ENCODE results near the gene GABRA5.

DNA sequence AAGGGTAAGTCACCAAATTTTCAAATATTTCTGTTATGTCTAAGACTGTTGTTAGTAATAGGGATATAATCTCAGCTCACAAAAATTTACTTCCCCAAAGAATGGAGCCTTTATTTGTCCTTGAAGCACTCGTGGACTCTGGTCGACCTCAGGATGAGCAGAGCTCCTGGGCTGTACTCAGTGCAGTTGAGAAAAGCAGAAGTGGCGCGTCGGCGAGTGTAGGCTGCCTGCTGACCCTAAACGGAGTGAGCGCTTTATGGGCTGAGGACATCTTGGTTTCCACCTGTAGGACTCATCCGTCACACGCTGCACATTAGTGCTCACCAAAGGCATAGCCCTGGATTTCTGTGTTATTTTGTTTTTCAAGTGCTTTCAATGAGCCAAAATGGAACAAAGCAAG, 11.0 kb downstream of the GABRA5 start:
- TF ChIP-seq, protein P1, sequence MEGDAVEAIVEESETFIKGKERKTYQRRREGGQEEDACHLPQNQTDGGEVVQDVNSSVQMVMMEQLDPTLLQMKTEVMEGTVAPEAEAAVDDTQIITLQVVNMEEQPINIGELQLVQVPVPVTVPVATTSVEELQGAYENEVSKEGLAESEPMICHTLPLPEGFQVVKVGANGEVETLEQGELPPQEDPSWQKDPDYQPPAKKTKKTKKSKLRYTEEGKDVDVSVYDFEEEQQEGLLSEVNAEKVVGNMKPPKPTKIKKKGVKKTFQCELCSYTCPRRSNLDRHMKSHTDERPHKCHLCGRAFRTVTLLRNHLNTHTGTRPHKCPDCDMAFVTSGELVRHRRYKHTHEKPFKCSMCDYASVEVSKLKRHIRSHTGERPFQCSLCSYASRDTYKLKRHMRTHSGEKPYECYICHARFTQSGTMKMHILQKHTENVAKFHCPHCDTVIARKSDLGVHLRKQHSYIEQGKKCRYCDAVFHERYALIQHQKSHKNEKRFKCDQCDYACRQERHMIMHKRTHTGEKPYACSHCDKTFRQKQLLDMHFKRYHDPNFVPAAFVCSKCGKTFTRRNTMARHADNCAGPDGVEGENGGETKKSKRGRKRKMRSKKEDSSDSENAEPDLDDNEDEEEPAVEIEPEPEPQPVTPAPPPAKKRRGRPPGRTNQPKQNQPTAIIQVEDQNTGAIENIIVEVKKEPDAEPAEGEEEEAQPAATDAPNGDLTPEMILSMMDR (IDR thresholded peaks at IDR 0.05; ENCODE audit: insufficient read depth, low read length), result no peak
- TF ChIP-seq SPI1 (IDR thresholded peaks at IDR 0.05; ENCODE audit: borderline replicate concordance, low read depth) (peak; percentile 70), POLR2AphosphoS5 (IDR thresholded peaks at IDR 0.05; ENCODE audit: low read depth) (no peak)
- TF ChIP-seq, protein P2, sequence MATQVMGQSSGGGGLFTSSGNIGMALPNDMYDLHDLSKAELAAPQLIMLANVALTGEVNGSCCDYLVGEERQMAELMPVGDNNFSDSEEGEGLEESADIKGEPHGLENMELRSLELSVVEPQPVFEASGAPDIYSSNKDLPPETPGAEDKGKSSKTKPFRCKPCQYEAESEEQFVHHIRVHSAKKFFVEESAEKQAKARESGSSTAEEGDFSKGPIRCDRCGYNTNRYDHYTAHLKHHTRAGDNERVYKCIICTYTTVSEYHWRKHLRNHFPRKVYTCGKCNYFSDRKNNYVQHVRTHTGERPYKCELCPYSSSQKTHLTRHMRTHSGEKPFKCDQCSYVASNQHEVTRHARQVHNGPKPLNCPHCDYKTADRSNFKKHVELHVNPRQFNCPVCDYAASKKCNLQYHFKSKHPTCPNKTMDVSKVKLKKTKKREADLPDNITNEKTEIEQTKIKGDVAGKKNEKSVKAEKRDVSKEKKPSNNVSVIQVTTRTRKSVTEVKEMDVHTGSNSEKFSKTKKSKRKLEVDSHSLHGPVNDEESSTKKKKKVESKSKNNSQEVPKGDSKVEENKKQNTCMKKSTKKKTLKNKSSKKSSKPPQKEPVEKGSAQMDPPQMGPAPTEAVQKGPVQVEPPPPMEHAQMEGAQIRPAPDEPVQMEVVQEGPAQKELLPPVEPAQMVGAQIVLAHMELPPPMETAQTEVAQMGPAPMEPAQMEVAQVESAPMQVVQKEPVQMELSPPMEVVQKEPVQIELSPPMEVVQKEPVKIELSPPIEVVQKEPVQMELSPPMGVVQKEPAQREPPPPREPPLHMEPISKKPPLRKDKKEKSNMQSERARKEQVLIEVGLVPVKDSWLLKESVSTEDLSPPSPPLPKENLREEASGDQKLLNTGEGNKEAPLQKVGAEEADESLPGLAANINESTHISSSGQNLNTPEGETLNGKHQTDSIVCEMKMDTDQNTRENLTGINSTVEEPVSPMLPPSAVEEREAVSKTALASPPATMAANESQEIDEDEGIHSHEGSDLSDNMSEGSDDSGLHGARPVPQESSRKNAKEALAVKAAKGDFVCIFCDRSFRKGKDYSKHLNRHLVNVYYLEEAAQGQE (IDR thresholded peaks at IDR 0.05; ENCODE audit: insufficient replicate concordance, low read depth), result no peak

All from HL-60 (cell line).